ENCODE results near the gene CHRNA5.

CHRNA5 gene

DNA sequence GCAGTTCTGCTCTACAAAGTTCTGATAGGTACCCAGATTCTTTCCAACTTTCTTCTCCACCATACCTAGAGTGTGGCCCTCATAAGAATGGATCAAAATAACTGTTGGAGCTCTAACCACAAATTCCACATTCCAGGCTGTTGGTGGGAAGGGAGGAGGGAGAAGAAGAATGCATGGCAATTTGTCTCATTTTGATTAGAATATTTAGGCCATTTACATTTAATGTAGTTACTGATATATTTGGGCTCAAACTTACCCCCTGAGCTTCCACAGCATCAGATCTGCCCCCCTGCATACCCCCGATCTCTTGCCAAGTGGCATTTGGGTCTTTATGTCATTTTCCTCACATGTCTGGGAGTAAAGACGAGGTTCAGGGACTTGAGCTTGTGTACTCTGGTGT lies 68.0 kb downstream of the CHRNA5 start:
- no peak overlapping the region for H2AFZ ChIP-seq (ENCODE audit: low read depth)
- no peaks in the 10 kb centered on the region for H3K4me1 ChIP-seq (ENCODE audit: low read depth, poor library complexity, severe bottlenecking)
- H3K79me2 ChIP-seq (ENCODE audit: insufficient read depth, low read depth), result no peaks in the 10 kb centered on the region
- no peak overlapping the region for H3K27ac ChIP-seq
- no peaks in the 10 kb centered on the region for H3K27me3 ChIP-seq (ENCODE audit: insufficient read depth, low read depth)
- H3K4me2 ChIP-seq, result no peak overlapping the region
- no peak overlapping the region for H3K9ac ChIP-seq
- no peaks in the 10 kb centered on the region for H3K36me3 ChIP-seq (ENCODE audit: insufficient read depth)
- no peak overlapping the region for H3K4me3 ChIP-seq (IDR thresholded peaks at IDR 0.05; ENCODE audit: insufficient read depth, low read depth, low read length)
- TF ChIP-seq, protein P1, sequence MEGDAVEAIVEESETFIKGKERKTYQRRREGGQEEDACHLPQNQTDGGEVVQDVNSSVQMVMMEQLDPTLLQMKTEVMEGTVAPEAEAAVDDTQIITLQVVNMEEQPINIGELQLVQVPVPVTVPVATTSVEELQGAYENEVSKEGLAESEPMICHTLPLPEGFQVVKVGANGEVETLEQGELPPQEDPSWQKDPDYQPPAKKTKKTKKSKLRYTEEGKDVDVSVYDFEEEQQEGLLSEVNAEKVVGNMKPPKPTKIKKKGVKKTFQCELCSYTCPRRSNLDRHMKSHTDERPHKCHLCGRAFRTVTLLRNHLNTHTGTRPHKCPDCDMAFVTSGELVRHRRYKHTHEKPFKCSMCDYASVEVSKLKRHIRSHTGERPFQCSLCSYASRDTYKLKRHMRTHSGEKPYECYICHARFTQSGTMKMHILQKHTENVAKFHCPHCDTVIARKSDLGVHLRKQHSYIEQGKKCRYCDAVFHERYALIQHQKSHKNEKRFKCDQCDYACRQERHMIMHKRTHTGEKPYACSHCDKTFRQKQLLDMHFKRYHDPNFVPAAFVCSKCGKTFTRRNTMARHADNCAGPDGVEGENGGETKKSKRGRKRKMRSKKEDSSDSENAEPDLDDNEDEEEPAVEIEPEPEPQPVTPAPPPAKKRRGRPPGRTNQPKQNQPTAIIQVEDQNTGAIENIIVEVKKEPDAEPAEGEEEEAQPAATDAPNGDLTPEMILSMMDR (conservative IDR thresholded peaks at IDR 0.05; ENCODE audit: low read depth, low read length), result no peak
- H4K20me1 ChIP-seq (ENCODE audit: insufficient read depth), result no peaks in the 10 kb centered on the region

DNA sequence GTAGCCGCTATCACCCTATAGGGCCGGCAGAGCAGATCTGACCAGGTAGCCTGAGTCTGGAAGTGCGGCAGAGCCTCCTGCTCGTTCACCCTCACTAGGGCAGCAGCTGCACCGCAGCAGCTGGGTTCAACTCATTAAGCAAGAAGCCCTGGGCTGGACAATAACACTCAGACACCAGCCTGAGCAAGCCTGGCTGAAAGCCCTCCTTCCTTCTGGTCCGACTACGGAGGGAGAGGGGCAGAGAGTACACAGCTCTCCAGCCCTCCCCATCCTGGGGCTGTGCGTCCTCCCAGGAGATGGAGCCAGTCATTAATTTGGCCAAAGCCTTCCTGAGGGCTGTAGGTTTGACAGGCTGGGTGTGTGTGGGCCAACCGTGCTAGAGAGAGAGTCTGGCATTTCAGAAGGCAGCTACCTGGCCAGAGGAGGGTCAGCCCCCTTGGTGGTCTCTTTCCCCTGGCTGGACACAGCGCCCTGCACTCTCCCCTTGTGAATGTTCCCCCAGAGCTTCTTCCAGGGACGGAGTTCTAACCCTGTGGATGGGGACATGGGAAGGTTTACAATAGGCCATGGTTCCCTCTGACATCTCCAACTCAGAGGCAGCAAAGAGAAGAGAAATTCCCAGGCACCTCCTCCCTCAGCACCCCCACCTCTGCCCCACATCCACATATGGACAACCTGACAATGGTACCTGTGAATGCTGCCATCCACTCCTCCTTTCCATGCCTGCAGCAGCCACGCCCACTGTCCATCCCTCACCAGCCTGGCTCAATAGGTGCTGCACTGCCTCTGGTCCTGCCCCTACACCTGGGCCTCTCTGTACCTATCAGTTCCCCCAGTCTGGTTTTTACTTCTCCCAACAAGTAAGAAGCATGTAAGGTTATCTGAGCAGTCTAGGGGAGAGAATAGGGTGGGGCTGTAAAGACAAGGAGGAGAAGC lies 69.2 kb downstream of the CHRNA5 start:
- TF ChIP-seq, protein P1 (conservative IDR thresholded peaks at IDR 0.05; ENCODE audit: low read depth, low read length), result no peak
- Histone ChIP-seq H3K4me3 (IDR thresholded peaks at IDR 0.05; ENCODE audit: insufficient read depth, low read depth, low read length) (no peak overlapping the region), H4K20me1 (ENCODE audit: insufficient read depth) (no peaks in the 10 kb centered on the region), H3K9ac (no peak overlapping the region), H3K4me2 (no peak overlapping the region), H3K27ac (no peak overlapping the region), H3K36me3 (ENCODE audit: insufficient read depth) (no peaks in the 10 kb centered on the region), H2AFZ (ENCODE audit: low read depth) (no peak overlapping the region), H3K4me1 (ENCODE audit: low read depth, poor library complexity, severe bottlenecking) (no peaks in the 10 kb centered on the region), H3K79me2 (ENCODE audit: insufficient read depth, low read depth) (no peaks in the 10 kb centered on the region), H3K27me3 (ENCODE audit: insufficient read depth, low read depth) (no peaks in the 10 kb centered on the region)

DNA sequence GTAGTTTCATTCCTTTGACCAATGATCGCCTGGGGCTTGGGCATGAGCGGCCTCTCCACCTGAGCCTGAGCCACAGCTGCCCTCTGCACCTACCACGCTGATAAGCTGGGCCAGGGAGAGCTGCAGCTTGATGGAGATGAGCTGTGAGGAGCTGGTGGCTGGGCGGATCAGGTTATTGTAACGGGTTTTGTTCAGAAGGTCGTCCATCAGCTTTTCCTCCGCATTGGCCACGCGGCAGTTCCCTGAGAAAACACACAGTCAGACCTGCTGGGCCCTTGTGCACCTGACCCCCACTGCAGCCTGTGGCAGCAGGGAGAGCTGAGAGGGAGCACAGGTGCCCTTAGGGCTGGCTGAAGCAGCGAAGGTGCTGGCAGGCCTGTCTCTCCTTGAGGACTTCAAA lies 70.0 kb downstream of the CHRNA5 start:
- Histone ChIP-seq H3K79me2 (ENCODE audit: insufficient read depth, low read depth) (no peaks in the 10 kb centered on the region), H3K27ac (no peak overlapping the region), H2AFZ (ENCODE audit: low read depth) (no peak overlapping the region), H4K20me1 (ENCODE audit: insufficient read depth) (no peaks in the 10 kb centered on the region), H3K27me3 (ENCODE audit: insufficient read depth, low read depth) (no peaks in the 10 kb centered on the region), H3K9ac (no peak overlapping the region), H3K4me2 (no peak overlapping the region), H3K36me3 (ENCODE audit: insufficient read depth) (no peaks in the 10 kb centered on the region), H3K4me3 (IDR thresholded peaks at IDR 0.05; ENCODE audit: insufficient read depth, low read depth, low read length) (no peak overlapping the region), H3K4me1 (ENCODE audit: low read depth, poor library complexity, severe bottlenecking) (no peaks in the 10 kb centered on the region)
- TF ChIP-seq, protein P1 (conservative IDR thresholded peaks at IDR 0.05; ENCODE audit: low read depth, low read length), result no peak

DNA sequence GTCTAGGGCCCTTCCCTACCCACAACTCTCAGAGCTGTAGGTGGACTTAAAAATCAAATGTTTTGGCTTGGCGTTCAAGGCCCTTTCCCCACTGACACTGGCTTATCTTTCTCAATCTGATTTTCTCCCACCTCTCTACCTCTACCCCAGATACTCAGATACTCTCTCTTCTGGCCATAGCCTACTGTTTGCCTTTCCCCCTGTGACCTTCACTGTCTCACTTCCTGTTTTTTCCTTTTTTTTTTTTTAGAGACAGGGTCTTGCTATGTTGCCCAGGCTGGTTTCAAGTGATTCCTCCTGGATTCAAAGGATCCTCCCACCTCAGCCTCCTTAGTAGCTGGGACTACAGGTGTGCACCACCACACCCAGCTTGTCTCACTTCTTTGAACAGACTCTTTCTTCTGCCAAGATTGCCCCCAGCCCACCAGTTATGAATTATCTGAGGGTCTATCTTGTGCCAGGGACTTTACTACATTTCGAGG lies 71.1 kb downstream of the CHRNA5 start:
- Histone ChIP-seq H3K36me3 (ENCODE audit: insufficient read depth) (no peaks in the 10 kb centered on the region), H3K9ac (no peak overlapping the region), H3K4me3 (IDR thresholded peaks at IDR 0.05; ENCODE audit: insufficient read depth, low read depth, low read length) (no peak overlapping the region), H2AFZ (ENCODE audit: low read depth) (no peak overlapping the region), H4K20me1 (ENCODE audit: insufficient read depth) (no peaks in the 10 kb centered on the region), H3K79me2 (ENCODE audit: insufficient read depth, low read depth) (no peaks in the 10 kb centered on the region), H3K4me1 (ENCODE audit: low read depth, poor library complexity, severe bottlenecking) (no peaks in the 10 kb centered on the region), H3K27ac (no peak overlapping the region), H3K27me3 (ENCODE audit: insufficient read depth, low read depth) (no peaks in the 10 kb centered on the region), H3K4me2 (no peak overlapping the region)
- TF ChIP-seq, protein P1 (conservative IDR thresholded peaks at IDR 0.05; ENCODE audit: low read depth, low read length), result no peak

All from KMS-11 (cell line).